Activated CD4-positive, alpha-beta T cell treated with anti-CD3 and anti-CD28 coated beads, Interleukin-2, amount 50 U/mL, for 16 hours (primary cell): Measurements from ENCODE around the gene MED12L.

ENCODE experiments used
- DNase-seq: peaks from one replicate; pipeline ENCODE4 v3.0.0-alpha.2; 2020

The MED12L gene

GRCh38 chr3:151264605-151265004 is 179.1 kb downstream of the MED12L start:
- no peak for DNase-seq

GRCh38 chr3:151265166-151265565 is 179.7 kb downstream of the MED12L start:
- no peak for DNase-seq

GRCh38 chr3:151265866-151266265 is 180.4 kb downstream of the MED12L start:
- DNase-seq = no peak

- DNase-seq = no peak
These were observed 181.6 kb downstream of the MED12L start for GRCh38 chr3:151267066-151267465.

- DNase-seq = peak; percentile 54
These were observed 183.1 kb downstream of the MED12L start for GRCh38 chr3:151268267-151269235.

DNA sequence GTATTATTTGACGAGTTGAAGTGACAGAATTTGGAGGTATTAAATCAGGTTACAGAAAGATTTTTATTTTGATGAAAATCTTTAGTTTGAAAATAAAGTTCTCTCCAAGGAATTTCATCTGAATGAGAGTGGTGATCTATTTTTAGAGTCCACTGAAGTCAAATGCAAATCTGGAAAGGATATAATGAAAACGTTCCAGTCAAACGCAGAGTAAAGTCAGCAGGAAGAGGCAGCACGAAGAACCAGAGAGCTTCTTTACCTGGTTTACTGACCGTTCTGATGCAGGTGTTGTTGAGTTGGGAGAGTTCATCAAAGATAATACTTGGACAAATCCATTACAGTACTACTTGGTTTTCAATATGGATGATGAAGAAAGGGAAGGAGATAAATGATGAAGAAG is 184.2 kb downstream of the MED12L start:
- no peak for DNase-seq

GRCh38 chr3:151275091-151275490 is 189.6 kb downstream of the MED12L start:
- DNase-seq = no peak

DNA sequence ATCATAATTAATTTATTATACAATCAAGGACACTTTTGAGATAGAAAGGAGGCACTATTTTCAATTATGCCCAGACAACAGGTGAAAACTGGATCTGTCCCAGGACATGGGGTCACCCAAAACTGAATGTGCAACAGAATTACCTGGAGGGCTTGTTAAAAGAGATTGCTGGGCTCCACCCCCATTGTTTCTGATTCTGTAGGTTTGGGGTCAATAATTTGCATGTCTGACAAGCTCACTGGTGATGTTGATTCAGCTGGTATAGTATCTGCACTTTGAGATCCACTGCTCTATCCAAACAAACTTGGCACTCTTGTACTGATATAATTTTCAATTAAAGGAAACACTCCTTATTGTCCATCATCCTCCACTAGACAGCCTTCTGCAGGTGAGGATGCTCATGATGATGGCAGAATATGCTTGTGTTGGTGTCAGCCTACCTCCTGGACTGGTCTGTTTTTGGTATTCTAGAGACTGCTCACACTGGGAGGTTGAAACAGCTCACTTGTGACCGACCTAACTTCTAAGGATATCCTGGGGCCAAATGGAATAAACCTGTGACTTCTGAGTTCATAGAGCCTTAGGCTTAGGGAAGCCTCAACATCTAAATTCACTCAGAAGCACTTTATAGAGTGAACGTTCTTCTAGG is 190.7 kb downstream of the MED12L start:
- no peak for DNase-seq

DNA sequence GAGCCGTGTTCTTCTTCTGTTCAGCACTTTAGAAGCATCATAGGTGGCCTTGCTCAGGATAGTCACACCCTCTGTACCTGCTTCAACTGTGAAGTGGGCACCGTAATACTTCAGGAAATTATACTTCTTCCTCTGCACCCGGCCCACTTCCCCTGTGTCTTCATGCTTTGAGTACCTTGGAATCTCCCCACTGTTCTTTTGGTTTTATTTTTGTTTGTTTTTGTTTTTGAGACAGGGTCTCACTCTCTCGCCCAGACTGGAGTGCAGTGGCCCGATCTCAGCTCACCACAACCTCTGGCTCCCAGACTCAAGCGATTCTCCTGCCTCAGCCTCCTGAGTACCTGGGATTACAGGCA is 191.2 kb downstream of the MED12L start:
- peak; percentile 52 for DNase-seq

GRCh38 chr3:151278230-151278629 is 192.8 kb downstream of the MED12L start, which contains the start of gene P2RY14:
Gene P2RY14, minus strand, starts transcription at chr3:151278542. Its CDS starts 64,226 bp downstream, at chr3:151214316.
- peak; percentile 43 for DNase-seq

- DNase-seq = no peak
These were observed 196.3 kb downstream of the MED12L start for GRCh38 chr3:151281671-151282324.

DNA sequence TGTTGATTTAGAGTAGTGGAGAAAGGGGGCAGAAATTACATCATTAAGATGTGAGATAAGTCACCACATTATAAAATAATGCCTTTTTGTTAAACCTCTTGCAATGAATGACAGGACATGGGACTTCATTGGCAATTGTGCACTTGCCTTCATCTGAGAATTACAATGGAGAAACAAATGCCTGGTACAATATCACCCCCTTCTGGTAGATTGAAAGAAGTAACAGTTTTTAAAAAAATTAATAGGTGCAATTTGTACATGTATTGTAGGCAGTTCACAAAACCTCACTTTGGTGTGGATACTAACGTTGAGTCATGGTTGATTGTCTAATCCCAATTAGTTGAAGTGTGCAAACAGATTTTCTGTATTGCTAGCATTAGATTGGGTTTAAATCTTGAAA is 197.5 kb downstream of the MED12L start:
- peak; percentile 70 for DNase-seq

DNA sequence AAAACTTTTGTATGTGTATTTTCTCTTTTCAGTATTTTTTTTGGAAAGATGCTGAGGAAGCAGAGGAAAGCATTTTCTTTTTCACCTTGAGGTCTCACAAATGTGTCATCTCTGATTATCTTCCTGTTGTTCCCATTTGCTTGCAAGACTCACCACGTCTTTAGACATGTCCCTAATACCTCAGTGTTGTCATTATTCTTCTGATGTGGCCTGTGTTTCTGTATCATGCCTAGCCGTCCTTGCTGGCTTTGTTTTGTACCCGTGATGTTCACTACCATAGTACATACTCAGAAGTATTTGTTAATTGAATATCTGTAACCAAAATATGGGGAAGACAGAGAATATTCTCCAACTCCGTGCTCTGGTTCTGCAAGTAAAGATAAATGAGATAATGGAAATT is 197.9 kb downstream of the MED12L start:
- DNase-seq = no peak

DNA sequence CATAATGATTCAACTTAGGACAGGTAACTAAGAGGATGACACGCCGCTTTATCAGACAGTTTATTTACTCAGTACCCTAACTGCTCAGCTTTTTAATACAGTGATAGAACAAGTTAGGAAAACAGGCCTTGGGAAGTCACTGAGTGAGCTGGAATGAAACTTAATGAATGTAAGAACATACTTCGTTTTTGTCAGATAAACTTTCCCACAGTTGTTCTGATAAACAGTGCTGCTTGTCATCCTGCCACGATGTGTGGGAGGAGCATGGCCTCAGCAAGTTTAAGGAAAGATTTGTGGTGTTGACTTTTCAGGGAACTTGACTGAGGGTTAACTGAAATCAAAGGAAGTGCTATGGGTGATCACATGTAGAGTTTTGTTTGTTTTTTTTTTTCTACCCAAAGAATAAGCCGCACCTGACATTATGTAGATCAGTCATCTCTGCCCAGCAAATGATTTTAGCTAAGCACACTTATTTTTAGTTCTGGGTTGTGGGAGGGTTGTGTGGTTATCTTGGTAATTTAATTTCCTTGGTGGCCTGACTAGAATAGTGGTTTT is 198.5 kb downstream of the MED12L start:
- DNase-seq = peak; percentile 63

- DNase-seq = no peak
These were observed 200.5 kb downstream of the MED12L start for GRCh38 chr3:151285940-151286339.

DNA sequence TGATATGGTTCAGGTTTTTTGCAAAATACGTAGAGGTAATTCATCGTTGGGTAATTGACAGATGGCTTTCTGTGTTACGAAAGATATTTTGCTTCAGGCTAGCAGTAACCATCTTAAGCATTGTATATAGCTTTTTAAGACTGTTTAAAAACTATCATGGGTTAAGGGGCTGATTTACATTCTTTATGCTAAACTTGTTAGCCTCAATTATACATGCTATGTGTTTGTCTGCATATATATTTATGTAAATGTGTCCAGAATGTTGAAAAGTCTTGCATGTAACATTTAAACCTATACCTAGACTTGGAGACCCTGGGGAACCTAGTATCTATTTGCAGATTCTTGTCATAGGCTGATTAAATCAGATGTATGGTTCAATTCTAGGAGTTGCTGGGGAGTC is 204.0 kb downstream of the MED12L start:
- DNase-seq = no peak

DNA sequence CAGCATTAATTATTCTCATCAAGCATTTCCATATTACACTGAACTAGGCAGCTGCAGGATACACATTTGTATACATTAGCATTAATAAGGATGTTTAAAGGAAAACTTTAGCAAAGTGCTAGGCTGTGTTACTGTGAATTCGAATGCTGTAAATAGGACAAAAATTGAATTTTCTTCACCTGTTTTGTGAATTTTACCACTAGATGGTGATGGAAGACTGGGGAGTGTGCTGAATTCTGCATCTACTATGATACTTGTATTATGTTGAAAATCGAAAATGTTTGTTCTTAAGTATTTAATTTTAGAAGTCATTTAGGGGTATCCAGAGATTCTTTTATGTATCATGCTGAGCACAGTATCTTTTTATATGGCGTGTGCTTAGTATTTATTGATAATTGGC is 205.2 kb downstream of the MED12L start:
- DNase-seq = no peak

GRCh38 chr3:151293127-151293526 is 207.7 kb downstream of the MED12L start:
- DNase-seq = no peak

DNA sequence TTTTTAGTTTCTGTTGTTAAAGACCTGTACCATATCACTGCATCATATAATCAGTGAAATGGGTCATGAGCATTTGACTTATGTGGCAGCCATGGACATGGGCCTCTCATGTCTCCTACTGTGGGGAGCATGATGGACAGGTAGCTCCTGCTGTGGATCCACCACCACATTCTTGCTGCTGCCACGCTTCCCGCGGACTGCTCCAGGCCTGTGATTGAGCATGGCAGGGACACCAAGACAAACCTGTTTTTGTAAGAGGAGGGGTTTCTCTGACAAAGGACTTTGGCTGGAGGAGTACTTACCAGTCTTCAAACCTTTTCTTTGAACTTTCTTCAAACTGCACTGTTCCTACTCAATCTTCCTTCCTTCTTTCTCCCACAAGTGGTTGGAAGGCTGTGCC is 210.8 kb downstream of the MED12L start:
- no peak for DNase-seq

DNA sequence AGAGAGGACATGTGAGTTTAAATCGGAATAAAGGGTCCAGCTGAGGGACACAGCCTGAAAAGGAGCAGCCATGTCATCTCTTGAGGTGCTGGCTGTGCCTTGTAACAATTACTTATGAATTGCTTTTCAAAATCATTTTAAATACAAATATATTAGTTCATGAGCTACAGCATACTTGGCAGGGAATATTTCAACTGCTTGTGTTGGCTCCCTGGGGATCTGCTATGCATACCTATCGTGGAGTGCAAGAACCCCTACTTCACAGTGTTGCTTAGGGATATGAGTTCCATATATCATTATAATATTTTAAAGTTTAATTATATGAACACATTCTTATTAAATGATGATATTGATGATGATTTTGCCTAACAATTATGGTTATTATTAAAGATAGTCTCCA is 212.0 kb downstream of the MED12L start:
- no peak for DNase-seq

- no peak for DNase-seq
These were observed 213.5 kb downstream of the MED12L start for GRCh38 chr3:151299006-151299405.

DNA sequence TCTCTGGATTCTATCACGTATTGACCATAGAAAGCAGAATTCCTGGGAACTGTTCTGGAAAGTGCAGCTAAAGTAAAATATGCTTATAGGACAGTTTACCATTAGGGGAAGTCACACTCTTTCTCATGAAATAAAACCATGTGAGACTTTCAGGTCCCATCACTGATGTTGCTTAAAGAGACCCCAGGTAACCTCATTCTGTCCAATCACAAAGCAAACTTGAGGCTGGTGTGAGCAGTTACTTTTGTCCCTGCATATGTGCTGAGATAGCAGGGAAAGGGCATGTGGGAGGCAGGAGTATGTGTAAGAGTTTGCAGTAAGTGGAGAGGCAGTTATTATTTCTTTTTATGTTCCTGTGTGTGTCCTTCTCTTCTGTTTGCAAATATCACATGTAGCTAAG is 215.1 kb downstream of the MED12L start:
- no peak for DNase-seq

- DNase-seq = peak; percentile 55
These were observed 216.3 kb downstream of the MED12L start for GRCh38 chr3:151301787-151302186.
